ENCODE data around the gene BAIAP3.

BAIAP3 gene

GRCh38 chr16:1298406-1298805 lies 35.0 kb upstream of the BAIAP3 start:
- DNase-seq (ENCODE audit: low spot score), result no peak
- FAIRE-seq, result no peak

- FAIRE-seq, result no peak
Observed at GRCh38 chr16:1299012-1299867, 34.2 kb upstream of the BAIAP3 start.

GRCh38 chr16:1299868-1300203 lies 33.6 kb upstream of the BAIAP3 start:
- DNase-seq (ENCODE audit: low spot score) (no peak), FAIRE-seq (no peak)

More at GRCh38 chr16:1299012-1299867, 34.2 kb upstream of the BAIAP3 start:
- DNase-seq (ENCODE audit: low spot score), result no peak

- FAIRE-seq, result no peak
- peak; percentile 13 for DNase-seq (ENCODE audit: low spot score)
Observed at GRCh38 chr16:1300664-1301476, 32.6 kb upstream of the BAIAP3 start.

- FAIRE-seq (no peak), DNase-seq (ENCODE audit: low spot score) (no peak)
Observed at GRCh38 chr16:1301562-1301961, 31.9 kb upstream of the BAIAP3 start.

- FAIRE-seq (no peak), DNase-seq (ENCODE audit: low spot score) (no peak)
Observed at GRCh38 chr16:1305823-1306222, 27.6 kb upstream of the BAIAP3 start.

- DNase-seq (ENCODE audit: low spot score), result no peak
- no peak for FAIRE-seq
Observed at GRCh38 chr16:1306334-1306733, 27.1 kb upstream of the BAIAP3 start.

GRCh38 chr16:1308036-1308976 lies 25.1 kb upstream of the BAIAP3 start:
- DNase-seq (ENCODE audit: low spot score) (peak; percentile 52), FAIRE-seq (no peak)

- FAIRE-seq (peak; percentile 61), DNase-seq (ENCODE audit: low spot score) (peak; percentile 91)
Observed at GRCh38 chr16:1308977-1309885, 24.2 kb upstream of the BAIAP3 start, which contains the start of gene UBE2I. Gene UBE2I, plus strand, starts transcription at chr16:1309636. Its CDS starts 4,395 bp downstream, at chr16:1314031.

- FAIRE-seq (no peak), DNase-seq (ENCODE audit: low spot score) (peak; percentile 4)
Observed at GRCh38 chr16:1309888-1310831, 23.3 kb upstream of the BAIAP3 start.

- peak; percentile 16 for DNase-seq (ENCODE audit: low spot score)
- no peak for FAIRE-seq
Observed at GRCh38 chr16:1310832-1311200, 22.6 kb upstream of the BAIAP3 start.

GRCh38 chr16:1311212-1311737 lies 22.2 kb upstream of the BAIAP3 start:
- FAIRE-seq (no peak), DNase-seq (ENCODE audit: low spot score) (no peak)

GRCh38 chr16:1311738-1312466 lies 21.5 kb upstream of the BAIAP3 start:
- FAIRE-seq (no peak), DNase-seq (ENCODE audit: low spot score) (no peak)

GRCh38 chr16:1312467-1312816 lies 21.0 kb upstream of the BAIAP3 start:
- FAIRE-seq, result no peak
- DNase-seq (ENCODE audit: low spot score), result no peak

GRCh38 chr16:1312903-1313302 lies 20.5 kb upstream of the BAIAP3 start:
- FAIRE-seq (no peak), DNase-seq (ENCODE audit: low spot score) (no peak)

- FAIRE-seq, result no peak
Observed at GRCh38 chr16:1313721-1314369, 19.6 kb upstream of the BAIAP3 start.

GRCh38 chr16:1314399-1315068 lies 18.9 kb upstream of the BAIAP3 start:
- FAIRE-seq (no peak), DNase-seq (ENCODE audit: low spot score) (no peak)

More at GRCh38 chr16:1313721-1314369, 19.6 kb upstream of the BAIAP3 start:
- no peak for DNase-seq (ENCODE audit: low spot score)

All from RCC 7860 (cell line).